ENCODE data around the gene TBC1D12.

TBC1D12 gene

DNA sequence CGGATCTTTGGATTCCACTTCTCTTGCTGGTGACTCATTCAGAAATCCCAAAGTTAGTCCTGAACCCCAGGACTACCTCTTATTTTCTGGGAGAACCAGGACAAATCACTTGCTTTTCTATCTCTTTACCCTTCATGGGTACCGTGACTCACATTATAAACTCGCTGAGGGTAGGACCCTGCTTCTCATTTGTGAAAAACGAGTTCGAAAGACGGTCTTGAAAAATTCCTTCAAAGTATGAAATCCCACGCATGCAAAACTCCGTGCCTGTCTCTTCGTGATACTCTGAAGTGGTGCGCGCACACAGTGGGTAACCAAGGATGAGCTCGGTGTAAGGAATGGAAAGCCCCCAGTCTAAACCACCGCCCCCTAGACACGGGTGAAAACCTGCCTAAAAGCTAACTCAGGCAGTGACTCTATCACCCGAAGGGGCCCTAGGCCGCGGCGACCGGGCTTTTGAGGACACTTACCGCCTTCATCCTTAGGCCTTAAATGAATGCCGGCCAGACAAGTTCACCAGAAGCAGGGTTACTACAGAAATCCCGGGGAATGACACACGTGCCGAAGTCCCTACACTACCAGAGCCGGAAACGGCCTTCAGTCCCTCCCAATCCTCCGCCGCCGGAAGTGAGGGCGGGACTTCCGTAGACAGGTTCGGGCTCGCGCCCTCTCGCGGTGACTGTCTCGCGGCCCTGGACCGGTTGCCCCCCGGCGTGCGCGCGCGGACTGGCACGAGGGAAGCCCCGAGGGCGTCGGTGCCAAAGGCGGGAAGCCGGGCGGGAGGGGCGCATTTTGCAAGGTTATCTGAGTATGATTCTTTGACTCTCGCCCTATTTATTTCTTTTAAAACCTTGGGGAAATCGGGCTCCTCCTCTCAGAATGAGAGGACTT, 39.7 kb upstream of the TBC1D12 start, which contains the start of gene NOC3L:
NOC3L (minus strand) TSS at position 580 of the 891 bp plus-strand sequence; CDS start at position 479, 101 bp downstream.
- TF ChIP-seq, protein P1, sequence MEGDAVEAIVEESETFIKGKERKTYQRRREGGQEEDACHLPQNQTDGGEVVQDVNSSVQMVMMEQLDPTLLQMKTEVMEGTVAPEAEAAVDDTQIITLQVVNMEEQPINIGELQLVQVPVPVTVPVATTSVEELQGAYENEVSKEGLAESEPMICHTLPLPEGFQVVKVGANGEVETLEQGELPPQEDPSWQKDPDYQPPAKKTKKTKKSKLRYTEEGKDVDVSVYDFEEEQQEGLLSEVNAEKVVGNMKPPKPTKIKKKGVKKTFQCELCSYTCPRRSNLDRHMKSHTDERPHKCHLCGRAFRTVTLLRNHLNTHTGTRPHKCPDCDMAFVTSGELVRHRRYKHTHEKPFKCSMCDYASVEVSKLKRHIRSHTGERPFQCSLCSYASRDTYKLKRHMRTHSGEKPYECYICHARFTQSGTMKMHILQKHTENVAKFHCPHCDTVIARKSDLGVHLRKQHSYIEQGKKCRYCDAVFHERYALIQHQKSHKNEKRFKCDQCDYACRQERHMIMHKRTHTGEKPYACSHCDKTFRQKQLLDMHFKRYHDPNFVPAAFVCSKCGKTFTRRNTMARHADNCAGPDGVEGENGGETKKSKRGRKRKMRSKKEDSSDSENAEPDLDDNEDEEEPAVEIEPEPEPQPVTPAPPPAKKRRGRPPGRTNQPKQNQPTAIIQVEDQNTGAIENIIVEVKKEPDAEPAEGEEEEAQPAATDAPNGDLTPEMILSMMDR (IDR thresholded peaks at IDR 0.05; ENCODE audit: low read depth, low read length, missing control alignments): peak; percentile 74
- peak within 1 kb of the TSS; percentile 77 for H3K4me3 ChIP-seq (replicated peaks; ENCODE audit: low read depth, low read length)
- DNase-seq (ENCODE audit: extremely low read depth, low read depth): peak; percentile 78

DNA sequence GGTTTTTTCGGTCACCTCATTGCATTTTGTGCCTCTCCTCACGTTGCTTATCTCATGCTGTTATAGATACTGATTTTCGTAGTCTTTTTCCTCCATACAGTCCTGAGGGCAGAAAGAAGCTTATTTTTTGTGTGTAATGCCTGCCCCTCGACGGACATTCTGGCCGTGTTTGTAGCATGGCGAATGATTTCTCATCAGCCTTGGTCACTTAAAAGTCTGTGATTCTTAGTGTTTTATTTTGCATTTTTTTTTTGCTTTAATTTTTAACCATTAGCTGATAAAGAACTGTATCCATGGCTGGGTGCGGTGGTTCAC, 39.1 kb upstream of the TBC1D12 start:
- no peak for DNase-seq (ENCODE audit: extremely low read depth, low read depth)
- TF ChIP-seq, protein P1 (IDR thresholded peaks at IDR 0.05; ENCODE audit: low read depth, low read length, missing control alignments): no peak
- H3K4me3 ChIP-seq (replicated peaks; ENCODE audit: low read depth, low read length): peak overlapping the region; percentile 77

DNA sequence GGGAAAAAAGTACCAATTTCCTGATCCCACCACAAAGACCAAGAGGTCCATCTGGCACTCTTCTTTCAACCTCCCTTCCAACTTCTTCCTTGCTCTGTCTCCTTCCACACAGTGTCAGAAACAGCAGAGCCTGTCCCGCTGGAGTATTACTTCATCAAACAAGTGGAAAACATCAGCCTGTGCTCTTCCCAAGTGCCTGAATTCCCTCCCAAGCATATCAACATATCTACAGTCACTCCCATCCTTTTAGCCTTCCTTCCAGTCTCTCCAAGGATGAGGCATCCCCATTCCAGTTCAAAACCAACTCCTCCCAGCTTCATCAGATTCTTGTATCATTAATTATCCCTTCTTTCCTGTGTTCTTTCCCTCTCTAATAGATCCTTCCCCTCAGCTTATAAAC, 37.9 kb upstream of the TBC1D12 start:
- H3K4me3 ChIP-seq (replicated peaks; ENCODE audit: low read depth, low read length): no peak overlapping the region
- no peak for DNase-seq (ENCODE audit: extremely low read depth, low read depth)
- TF ChIP-seq, protein P1 (IDR thresholded peaks at IDR 0.05; ENCODE audit: low read depth, low read length, missing control alignments): no peak

DNA sequence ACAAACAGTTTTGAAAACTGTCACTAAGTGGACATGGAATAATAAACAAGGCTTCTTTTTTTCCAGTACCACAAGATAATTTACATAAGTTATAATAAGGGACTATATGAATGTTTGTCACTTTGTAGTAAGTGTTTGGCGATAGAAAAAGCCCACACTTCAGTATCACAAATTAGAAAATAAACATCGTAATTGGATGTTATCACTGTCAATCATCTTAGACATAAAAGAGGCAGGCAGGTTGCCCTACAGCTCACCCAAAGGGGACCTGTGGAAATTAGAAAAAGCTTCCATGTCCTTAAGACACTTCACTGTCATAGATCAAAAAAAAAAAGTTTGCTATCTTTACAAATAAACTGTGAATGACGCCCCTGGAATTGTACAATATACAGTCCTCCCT, 36.0 kb upstream of the TBC1D12 start:
- DNase-seq (ENCODE audit: extremely low read depth, low read depth): no peak
- no peak overlapping the region for H3K4me3 ChIP-seq (replicated peaks; ENCODE audit: low read depth, low read length)
- TF ChIP-seq, protein P1 (IDR thresholded peaks at IDR 0.05; ENCODE audit: low read depth, low read length, missing control alignments): no peak

DNA sequence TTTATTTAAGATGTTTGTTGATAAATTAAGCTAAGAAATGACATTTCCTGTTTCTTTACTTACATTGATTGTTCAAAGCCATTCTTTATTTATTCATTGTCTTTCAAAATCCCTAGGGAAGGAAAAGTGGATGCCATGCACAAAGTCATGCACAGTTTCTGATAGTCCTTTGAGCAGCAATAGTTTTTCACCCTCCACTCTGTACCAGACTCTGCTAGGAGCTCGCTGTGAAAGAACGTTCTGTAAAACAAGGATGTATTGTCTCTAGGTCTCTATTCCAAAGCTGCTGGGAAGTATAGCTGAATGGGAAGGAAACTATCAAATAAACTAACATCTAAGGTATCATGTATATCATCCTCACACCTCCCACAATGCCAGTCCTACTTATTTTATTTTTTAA, 31.8 kb upstream of the TBC1D12 start:
- TF ChIP-seq, protein P1 (IDR thresholded peaks at IDR 0.05; ENCODE audit: low read depth, low read length, missing control alignments): no peak
- no peak for DNase-seq (ENCODE audit: extremely low read depth, low read depth)
- H3K4me3 ChIP-seq (replicated peaks; ENCODE audit: low read depth, low read length): no peak overlapping the region

DNA sequence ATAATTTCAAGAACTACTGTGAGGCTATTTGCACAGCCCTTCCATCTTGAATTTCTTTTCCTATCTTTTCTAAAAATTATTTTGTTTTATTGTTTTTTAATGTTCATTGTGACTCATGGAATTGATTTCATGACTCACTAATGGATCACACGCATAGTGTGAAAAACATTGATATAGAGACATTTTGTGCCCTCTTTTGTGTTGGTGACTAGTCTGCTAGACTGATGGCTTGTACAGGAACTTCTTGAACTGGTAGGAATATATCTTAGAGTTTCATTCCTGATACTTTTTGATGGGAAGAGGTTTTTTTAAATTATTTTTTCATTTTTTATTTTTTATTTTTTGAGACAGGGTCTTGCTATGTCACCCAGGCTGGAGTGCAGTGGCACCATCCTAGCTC, 27.0 kb upstream of the TBC1D12 start:
- no peak overlapping the region for H3K4me3 ChIP-seq (replicated peaks; ENCODE audit: low read depth, low read length)
- TF ChIP-seq, protein P1 (IDR thresholded peaks at IDR 0.05; ENCODE audit: low read depth, low read length, missing control alignments): no peak

More for the DNA sequence above, 27.0 kb upstream of the TBC1D12 start:
- no peak for DNase-seq (ENCODE audit: extremely low read depth, low read depth)

All from HFF-Myc (cell line).